Muscle of leg (tissue), 11 donors: ENCODE measurements around the gene AADACL4. TPM values are rescaled to one million over a fixed set of nuclear protein-coding genes. Genes with fewer than 3 reads are reported as not detected.
"Not testable (repeated sequence)": the region's sequence is repeated elsewhere in the genome, so short reads cannot be mapped to it uniquely, and the experiment has no call there.

Source experiments
- DNase-seq: peaks from one replicate; pipeline ENCODE4 v3.0.0; 2013
- H3K27ac ChIP-seq: one replicate; pipeline ENCODE4 v1.5.1; 2013; ENCODE audit warnings: mild to moderate bottlenecking, low read length, control low read depth
- H3K27me3 ChIP-seq: one replicate; pipeline ENCODE4 v1.6.1; 2013; ENCODE audit warnings: low read length; ENCODE audit not compliant: control insufficient read depth, insufficient read depth
- H3K36me3 ChIP-seq: one replicate; pipeline ENCODE4 v1.6.1; 2013; ENCODE audit warnings: low read length; ENCODE audit not compliant: control insufficient read depth, insufficient read depth
- H3K4me1 ChIP-seq: one replicate; pipeline ENCODE4 v1.6.1; 2013; ENCODE audit warnings: low read length; ENCODE audit not compliant: control insufficient read depth, insufficient read depth
- H3K4me3 ChIP-seq: one replicate; pipeline ENCODE4 v1.5.1; 2013; ENCODE audit warnings: low read length, control low read depth
- H3K9me3 ChIP-seq: replicated peaks from 2 replicates; pipeline ENCODE4 v1.6.1; 2013; ENCODE audit warnings: low read depth, low read length; ENCODE audit not compliant: control insufficient read depth
- WGBS: methylation state at CpG from one replicate; pipeline ENCODE4 v1.1.5; 2013; ENCODE audit warnings: missing lambda C conversion rate; ENCODE audit not compliant: insufficient coverage; 5-methylcytosine and 5-hydroxymethylcytosine counted together
- polyA plus RNA-seq, 8 donors: library from polyadenylated mRNA; unstranded; fragments of 120-200 nt; gene quantifications; one replicate each; pipeline versions ENCODE4 v1.2.1 to v1.2.3, GENCODE V29; 2013; ENCODE audit warnings: inconsistent platforms in 1 of 8, low replicate concordance in 1 of 8; ENCODE audit not compliant: insufficient read length in 8 of 8, insufficient read depth in 1 of 8
- total RNA-seq: library from RNA; stranded (reverse); fragments of 120-200 nt; gene quantifications from one replicate; pipeline ENCODE4 v1.2.4, GENCODE V29; 2013

The AADACL4 gene
- total and polyA plus RNA-seq, 9 donors, result 0.04 to 0.12 TPM; not detected in 7

DNA sequence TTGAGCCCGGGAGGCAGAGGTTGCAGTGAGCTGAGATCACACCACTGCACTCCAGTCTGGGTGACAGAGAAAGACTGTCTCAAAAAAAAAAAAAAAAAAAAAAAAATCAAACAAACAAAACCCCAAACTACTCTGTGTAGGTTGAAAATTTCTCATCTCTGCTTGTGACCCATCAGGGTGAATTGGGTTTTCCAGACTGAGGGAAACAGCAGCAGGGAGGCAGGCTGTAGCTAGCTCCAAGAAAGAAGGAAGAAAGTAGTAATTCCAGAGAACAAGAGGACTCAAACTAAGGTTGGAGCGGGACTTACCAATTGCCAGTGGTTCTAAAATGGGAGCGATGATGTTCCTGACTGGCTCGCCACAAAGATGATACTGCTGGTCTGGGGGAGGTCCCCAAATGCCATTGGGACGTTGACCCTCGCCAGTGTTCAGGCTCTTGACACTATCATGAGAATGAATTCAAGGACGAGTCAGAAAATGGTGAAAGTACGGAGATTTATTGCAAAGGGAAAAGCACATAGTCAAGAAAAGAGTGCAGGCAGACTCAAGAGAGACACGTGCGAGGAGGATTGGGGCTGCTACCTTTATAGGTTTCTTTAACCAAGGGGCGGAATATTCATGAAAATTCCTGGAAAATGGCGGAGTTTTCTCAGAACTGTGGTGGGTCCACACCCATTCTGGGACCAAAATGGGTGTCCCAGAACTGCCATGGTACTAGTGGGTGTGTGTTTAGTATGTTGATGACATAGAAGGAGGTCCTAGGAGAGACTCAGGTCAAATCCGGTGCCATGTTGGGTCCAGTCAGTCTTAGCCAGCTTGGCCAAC is 13.4 kb downstream of the AADACL4 start:
- no peak overlapping the region for H3K27ac ChIP-seq
- H3K27me3 ChIP-seq, result no peaks in the 10 kb centered on the region
- no peaks in the 10 kb centered on the region for H3K9me3 ChIP-seq
- H3K36me3 ChIP-seq, result no peaks in the 10 kb centered on the region
- DNase-seq, result no peak
- 88% methylated on average over 12 of the region's 13 CpGs for WGBS
- no peaks in the 10 kb centered on the region for H3K4me1 ChIP-seq
- no peak overlapping the region for H3K4me3 ChIP-seq

DNA sequence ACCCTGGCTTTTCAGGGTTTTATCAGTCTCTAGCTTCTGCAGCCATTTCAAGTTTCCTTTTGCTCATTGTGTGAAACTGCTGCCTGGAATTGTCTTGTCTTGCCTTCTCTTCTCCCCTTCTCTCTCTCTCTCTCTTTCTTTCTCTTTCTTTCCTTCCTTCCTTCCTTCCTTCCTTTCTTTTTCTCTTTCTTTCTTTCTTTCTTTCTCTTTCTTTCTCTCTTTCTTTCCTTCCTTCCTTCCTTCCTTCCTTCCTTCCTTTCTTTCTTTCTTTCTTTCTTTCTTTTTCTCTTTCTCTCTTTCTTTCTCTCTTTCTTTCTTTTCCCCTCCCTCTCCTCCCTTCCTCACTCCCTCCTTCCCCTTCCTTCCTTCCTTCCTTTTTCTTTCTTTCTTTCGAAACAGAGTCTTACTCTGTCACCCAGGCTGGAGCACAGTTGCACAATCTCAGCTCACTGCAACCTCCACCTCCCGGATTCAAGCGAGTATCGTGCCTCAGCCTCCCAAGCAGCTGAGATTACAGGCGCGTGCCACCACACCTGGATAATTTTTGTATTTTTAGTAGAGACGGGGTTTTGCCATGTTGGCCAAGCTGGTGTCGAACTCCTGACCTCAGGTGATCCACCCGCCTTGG is 14.1 kb downstream of the AADACL4 start:
- not testable (repeated sequence) for DNase-seq, H3K27ac ChIP-seq, H3K4me3 ChIP-seq, H3K27me3 ChIP-seq, H3K9me3 ChIP-seq, H3K36me3 ChIP-seq, H3K4me1 ChIP-seq
- WGBS, result 84% methylated on average over 4 of the region's 9 CpGs

DNA sequence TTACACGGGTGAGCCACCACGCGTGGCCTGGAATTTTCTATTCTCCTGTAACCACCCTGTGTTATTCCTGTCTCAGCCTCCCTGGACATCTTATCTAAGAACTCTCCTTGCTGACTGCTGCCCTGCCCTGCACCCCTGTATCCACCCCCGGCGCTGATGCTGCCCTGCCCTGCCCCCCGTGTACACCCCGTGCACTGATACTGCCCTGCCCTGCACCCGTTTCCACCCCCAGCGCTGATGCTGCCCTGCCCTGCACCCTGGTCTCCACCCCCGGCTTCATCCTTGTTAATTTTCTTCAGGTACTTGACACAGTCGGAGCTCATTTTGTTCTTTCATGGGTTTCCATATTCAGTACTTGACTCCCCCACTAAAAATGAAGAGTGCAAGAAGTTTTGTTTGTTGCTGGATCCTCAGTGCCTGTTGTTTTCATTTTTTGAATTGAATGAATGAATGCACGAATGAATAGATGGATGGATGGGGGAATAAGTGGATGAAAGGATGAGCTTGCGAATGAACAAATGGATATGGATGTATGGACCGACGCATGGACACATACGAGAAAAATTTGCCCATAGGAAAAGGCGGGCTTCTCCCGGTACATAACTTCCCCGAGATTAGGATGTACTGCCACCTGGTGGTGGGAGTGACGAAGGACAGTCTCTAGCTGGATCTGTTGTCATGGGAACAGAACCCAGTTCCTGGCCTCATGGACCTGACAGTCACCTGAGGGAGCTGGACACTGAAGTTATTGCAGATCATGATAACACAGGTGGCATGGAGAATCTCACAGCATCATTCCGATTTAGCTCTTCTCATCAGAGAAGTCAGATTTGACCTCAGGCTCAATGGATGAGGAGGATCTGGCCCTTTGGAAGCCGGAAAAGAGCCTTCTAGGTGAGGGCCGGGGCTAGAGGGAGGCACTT is 14.9 kb downstream of the AADACL4 start:
- peaks cover 2% of the 10 kb centered on the region for H3K27me3 ChIP-seq
- WGBS, result 40% methylated on average over 20 of the region's 23 CpGs
- no peaks in the 10 kb centered on the region for H3K4me1 ChIP-seq
- DNase-seq, result peak; percentile 88
- no peaks in the 10 kb centered on the region for H3K36me3 ChIP-seq
- peaks cover 5% of the 10 kb centered on the region for H3K9me3 ChIP-seq
- H3K27ac ChIP-seq, result no peak overlapping the region
- no peak overlapping the region for H3K4me3 ChIP-seq

DNA sequence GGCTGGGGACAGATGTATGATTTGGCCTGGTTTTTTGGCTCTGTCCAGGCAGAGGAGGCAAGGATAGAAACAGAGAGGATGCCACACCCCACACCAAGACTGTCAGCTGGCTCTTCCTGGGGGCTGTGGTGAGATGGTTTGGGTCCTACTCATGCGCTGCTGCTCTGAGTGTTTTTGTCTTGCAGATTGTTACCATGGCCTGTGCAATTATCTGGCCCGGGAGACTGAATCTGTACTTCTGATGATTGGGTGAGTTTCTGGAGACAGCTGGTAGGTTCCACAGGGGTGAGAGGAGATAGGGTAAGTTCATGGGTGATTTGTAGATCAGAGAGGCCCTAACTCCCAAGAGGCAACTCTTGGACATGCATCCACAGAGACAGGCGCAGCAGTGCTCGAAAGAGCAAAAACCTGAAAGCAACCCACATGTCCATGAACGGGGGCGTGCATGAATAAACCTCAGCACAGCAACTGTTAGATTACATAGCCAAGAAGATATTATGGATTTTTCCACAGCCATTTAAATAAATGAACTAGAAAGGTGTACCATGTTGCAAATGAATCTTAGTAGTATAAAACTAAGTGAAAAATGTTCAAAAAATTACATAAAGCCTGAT is 17.8 kb downstream of the AADACL4 start:
- peaks cover 5% of the 10 kb centered on the region for H3K9me3 ChIP-seq
- WGBS, result 89% methylated on average over 3 of the region's 6 CpGs
- no peaks in the 10 kb centered on the region for H3K36me3 ChIP-seq
- no peak overlapping the region for H3K4me3 ChIP-seq
- peaks cover 2% of the 10 kb centered on the region for H3K4me1 ChIP-seq
- no peak overlapping the region for H3K27ac ChIP-seq
- DNase-seq, result no peak
- H3K27me3 ChIP-seq, result peaks cover 2% of the 10 kb centered on the region

DNA sequence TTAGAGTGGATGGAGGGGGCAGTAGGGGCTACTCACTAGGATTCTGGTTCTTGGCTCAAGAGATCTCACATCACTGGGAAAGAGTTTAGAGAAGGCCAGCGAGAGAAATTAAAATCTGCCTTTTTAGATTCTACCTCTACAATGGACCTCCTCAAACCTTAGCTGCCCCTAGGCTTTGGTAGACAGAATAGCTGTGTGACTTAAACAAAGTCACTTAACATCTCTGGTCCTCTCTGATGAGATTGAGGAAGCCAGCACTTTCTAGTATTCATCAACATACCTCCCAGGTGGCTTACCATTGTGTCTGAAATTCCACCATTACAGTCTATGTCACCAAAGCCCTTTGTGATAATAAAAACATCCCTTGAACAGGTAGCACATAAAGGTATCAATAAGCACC is 18.7 kb downstream of the AADACL4 start:
- Histone ChIP-seq H3K27me3 (peaks cover 2% of the 10 kb centered on the region), H3K4me1 (peaks cover 6% of the 10 kb centered on the region), H3K27ac (no peak overlapping the region), H3K9me3 (peaks cover 5% of the 10 kb centered on the region), H3K4me3 (no peak overlapping the region), H3K36me3 (no peaks in the 10 kb centered on the region)
- DNase-seq, result no peak
- WGBS, result no CpG with 5 or more reads among the region's 1 CpG

DNA sequence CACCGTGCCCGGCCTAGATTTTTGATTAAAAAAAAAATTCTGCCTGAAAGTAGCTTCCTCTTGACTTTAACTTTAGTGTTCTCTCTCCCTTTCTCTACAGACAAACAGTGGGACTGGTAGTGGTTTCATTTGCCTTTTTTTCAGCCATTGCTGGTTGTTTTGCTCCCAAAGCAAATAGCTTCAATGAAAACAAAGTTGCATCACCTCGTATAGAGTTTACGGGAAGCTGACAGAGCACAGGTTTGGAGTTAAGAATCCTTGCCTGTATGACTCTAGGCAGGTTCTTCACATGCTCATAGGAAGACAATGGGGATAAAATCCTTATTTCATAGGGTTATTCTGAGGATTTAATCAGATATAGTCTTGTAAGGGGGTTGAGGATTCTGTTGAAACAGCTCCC is 21.6 kb downstream of the AADACL4 start:
- H3K27me3 ChIP-seq, result peaks cover 2% of the 10 kb centered on the region
- DNase-seq, result no peak
- H3K27ac ChIP-seq, result no peak overlapping the region
- H3K4me1 ChIP-seq, result peaks cover 25% of the 10 kb centered on the region
- H3K36me3 ChIP-seq, result no peaks in the 10 kb centered on the region
- 71% methylated on average over 1 of the region's 4 CpGs for WGBS
- H3K9me3 ChIP-seq, result peaks cover 15% of the 10 kb centered on the region
- H3K4me3 ChIP-seq, result no peak overlapping the region

DNA sequence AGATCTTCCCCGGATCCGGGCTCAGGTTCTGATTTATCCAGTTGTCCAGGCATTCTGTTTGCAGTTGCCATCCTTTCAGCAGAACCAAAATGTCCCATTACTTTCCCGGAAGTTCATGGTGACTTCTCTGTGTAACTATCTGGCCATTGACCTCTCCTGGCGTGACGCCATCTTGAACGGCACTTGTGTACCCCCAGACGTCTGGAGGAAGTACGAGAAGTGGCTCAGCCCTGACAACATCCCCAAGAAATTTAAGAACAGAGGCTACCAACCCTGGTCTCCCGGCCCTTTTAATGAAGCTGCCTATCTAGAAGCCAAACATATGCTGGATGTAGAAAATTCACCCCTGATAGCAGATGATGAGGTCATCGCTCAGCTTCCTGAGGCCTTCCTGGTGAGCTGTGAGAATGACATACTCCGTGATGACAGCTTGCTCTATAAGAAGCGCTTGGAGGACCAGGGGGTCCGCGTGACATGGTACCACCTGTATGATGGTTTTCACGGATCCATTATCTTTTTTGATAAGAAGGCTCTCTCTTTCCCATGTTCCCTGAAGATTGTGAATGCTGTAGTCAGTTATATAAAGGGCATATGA is 22.4 kb downstream of the AADACL4 start:
- no peak overlapping the region for H3K27ac ChIP-seq
- peaks cover 31% of the 10 kb centered on the region for H3K4me1 ChIP-seq
- H3K27me3 ChIP-seq, result peaks cover 2% of the 10 kb centered on the region
- 91% methylated on average over 10 of the region's 15 CpGs for WGBS
- H3K9me3 ChIP-seq, result peaks cover 15% of the 10 kb centered on the region
- DNase-seq, result no peak
- no peaks in the 10 kb centered on the region for H3K36me3 ChIP-seq
- H3K4me3 ChIP-seq, result no peak overlapping the region

DNA sequence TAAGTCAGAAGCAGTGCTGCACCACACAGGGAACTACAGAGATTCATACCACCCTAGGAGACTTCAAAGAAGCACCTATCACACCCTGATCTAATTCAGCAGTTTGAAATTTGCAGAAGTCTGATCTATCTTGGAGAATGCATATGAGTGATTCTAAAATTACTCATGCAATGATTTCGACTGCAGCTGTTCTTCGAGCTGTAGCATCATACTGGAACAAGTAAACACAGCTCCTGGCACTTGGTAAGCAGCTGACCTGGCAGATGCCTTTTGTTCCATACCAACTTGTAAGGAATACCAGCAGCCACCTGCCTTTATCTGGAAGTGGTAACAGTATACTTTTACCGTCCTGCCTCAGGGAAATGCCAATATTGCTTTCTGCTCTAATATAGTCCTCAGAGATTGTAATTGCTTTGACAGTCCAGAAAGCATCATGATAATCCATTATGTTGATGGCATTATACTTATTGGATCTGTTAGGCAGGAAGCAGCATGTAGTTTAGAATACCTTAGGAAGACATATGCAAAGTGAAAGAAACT is 25.7 kb downstream of the AADACL4 start:
- H3K27ac ChIP-seq, result peak overlapping the region; percentile 48
- H3K36me3 ChIP-seq, result no peaks in the 10 kb centered on the region
- H3K9me3 ChIP-seq, result peaks cover 11% of the 10 kb centered on the region
- no peak overlapping the region for H3K4me3 ChIP-seq
- WGBS, result 71% methylated on average over 1 of the region's 3 CpGs
- H3K4me1 ChIP-seq, result peaks cover 31% of the 10 kb centered on the region
- H3K27me3 ChIP-seq, result no peaks in the 10 kb centered on the region
- peak; percentile 73 for DNase-seq

DNA sequence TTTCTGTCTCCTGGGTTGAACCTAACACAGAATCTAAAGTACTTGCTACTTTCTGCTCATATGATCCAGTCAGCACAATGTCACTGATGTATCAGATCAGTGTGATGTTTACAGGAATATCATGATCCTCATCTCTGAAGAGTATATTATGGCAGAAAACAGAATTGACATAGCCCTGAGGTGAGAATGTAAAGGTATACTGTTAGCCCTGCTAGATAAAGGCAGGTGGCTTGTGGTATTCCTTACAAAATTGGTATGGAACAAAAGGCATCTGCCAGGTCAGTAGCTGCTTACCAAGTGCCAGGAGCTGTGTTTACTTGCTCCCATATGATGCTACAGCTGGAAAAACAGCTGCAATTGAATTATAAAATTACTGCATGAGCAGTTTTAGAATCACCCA is 30.5 kb downstream of the AADACL4 start:
- H3K27ac ChIP-seq, result no peak overlapping the region
- H3K4me3 ChIP-seq, result no peak overlapping the region

More for the DNA sequence above, 30.5 kb downstream of the AADACL4 start:
- no peaks in the 10 kb centered on the region for H3K36me3 ChIP-seq
- no peaks in the 10 kb centered on the region for H3K27me3 ChIP-seq
- peaks cover 14% of the 10 kb centered on the region for H3K4me1 ChIP-seq
- no peaks in the 10 kb centered on the region for H3K9me3 ChIP-seq
- no peak for DNase-seq
